ENCODE data around the gene DYSF. TPM values are rescaled to one million over a fixed set of nuclear protein-coding genes. Genes with fewer than 3 reads are reported as not detected.

Gene DYSF
- total RNA-seq, 1 experiment from 2014 or later = 3.7 TPM

- DNase-seq (ENCODE audit: low read depth) = peak; percentile 61
Observed at GRCh38 chr2:71548646-71549425, 95.5 kb downstream of the DYSF start.

GRCh38 chr2:71550801-71551630 lies 97.7 kb downstream of the DYSF start:
- no peak for DNase-seq (ENCODE audit: low read depth)

GRCh38 chr2:71551631-71551915 lies 98.2 kb downstream of the DYSF start:
- DNase-seq (ENCODE audit: low read depth) = no peak

DNA sequence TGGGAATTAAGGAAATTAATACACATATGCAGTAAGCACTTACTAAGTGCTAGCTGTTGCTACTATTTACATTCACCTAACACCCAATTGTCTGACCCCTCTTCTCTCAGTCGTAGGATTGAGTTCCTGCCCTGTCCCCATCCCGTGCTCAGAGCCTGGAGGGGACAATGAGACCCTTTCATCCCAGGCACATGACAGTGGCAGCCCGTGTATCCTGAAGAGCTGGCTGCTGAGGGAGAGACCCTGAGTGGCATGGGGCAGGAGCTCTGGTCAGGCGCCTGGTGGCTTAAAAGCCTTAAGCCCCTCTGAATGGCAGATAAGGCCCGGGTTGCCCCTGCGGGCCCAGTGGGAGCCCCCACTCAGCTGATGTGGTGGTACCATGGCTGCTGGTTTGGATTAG lies 99.0 kb downstream of the DYSF start:
- DNase-seq (ENCODE audit: low read depth) = no peak

GRCh38 chr2:71552861-71553301 lies 99.5 kb downstream of the DYSF start:
- no peak for DNase-seq (ENCODE audit: low read depth)

- no peak for DNase-seq (ENCODE audit: low read depth)
Observed at GRCh38 chr2:71554028-71554705, 100.8 kb downstream of the DYSF start.

- DNase-seq (ENCODE audit: low read depth) = no peak
Observed at GRCh38 chr2:71554706-71555056, 101.3 kb downstream of the DYSF start.

GRCh38 chr2:71555798-71556454 lies 102.6 kb downstream of the DYSF start:
- no peak for DNase-seq (ENCODE audit: low read depth)

GRCh38 chr2:71556692-71557250 lies 103.4 kb downstream of the DYSF start:
- DNase-seq (ENCODE audit: low read depth) = no peak

GRCh38 chr2:71557321-71557720 lies 104.0 kb downstream of the DYSF start:
- no peak for DNase-seq (ENCODE audit: low read depth)

DNA sequence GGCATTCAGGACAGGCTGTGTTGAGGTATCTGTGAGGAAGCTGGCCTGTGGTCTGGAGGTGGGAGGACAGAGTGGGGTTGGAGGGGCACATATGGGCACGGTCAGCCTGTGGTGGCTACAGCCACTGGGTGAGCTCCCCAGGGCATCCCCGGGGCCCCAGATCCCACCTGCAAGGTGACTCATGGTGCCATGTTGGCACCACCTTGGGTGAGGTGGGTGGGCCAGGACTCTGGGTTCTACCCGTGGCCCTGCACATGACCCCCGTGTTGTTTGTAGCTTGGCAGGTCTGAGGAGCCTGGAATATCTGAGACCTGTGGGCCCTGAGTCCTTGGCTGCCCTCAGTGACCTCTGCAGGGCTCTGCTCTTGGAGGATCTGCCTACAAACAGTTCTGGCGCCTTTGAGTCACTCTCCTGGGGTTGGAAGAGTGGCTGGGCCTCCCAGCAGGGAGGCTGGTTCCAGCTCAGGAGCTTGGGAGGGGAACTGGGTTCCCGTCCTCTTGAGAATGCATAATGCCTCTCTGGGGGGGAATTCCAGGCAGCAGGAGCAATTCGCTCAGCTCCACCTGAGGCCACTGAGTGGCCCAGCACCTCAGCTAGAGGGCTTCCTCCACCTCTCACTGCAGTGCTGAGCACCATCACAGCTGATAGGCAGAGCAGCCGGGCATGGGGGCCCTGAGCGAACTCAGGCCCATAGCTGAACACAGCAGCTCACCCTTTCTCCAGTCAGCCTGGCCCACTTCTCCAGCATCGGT lies 105.1 kb downstream of the DYSF start:
- DNase-seq (ENCODE audit: low read depth) = peak; percentile 31

GRCh38 chr2:71559080-71559827 lies 105.9 kb downstream of the DYSF start:
- no peak for DNase-seq (ENCODE audit: low read depth)

DNA sequence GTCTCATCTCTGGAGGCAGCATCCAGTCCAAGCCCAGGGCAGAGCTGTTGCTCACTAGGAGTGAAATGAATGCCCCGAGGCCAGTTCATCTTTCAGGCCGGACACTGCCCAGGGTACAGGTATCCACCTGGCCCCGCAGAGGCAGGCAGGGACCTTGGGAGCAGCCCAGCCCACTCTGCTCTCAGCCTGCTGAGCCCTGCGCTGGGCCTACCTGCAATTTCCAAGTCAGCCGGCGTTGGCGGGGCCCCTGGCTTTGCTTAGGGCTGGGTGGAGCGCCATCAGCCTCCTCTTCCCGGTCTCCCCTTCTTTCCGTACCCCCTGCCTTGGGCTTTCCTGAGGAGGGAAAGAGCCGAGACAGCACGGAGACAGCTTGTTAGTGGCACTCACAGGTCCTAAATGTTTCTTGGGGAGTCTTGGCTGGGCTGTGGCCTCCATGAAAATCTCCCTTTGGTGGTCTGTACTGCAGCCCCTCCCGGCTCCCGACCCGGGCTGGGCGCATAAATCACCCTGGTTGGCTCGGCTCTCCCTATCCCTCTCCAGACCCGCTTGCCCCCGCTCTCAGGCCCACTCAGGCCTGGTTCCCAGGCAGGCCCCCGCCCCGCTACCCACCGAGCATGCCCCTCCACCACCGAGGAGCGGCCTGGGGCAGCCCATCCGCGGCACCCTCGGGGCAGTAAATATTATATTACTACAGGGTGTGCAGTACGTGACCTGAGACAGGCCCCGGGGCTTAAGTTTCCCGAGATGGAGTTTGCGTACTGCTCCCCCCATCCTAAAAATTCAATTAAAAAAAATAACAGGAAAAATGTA lies 106.7 kb downstream of the DYSF start:
- DNase-seq (ENCODE audit: low read depth) = no peak

- no peak for DNase-seq (ENCODE audit: low read depth)
Observed at GRCh38 chr2:71560638-71561011, 107.3 kb downstream of the DYSF start.

- DNase-seq (ENCODE audit: low read depth) = no peak
Observed at GRCh38 chr2:71561441-71562267, 108.3 kb downstream of the DYSF start.

DNA sequence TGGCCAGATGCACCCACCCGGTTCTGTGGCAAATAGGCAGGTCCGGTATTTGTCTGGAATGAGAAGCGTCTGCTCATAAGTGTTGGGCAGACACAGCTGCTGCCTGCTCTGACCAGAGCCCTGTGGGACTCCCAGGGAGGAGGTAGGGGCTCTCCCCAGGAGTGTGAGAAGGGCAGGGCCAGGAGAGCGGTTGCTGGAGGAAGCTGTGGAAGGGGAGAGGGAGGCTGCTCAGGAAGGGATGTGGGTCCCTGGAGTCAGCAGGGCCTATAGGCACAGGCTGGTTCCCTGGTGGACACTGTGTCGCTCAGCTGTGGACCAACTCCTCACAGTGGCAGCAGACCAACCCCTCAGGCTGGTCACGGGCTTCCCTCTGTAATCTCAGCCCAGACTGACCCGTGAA lies 109.2 kb downstream of the DYSF start:
- DNase-seq (ENCODE audit: low read depth) = no peak

DNA sequence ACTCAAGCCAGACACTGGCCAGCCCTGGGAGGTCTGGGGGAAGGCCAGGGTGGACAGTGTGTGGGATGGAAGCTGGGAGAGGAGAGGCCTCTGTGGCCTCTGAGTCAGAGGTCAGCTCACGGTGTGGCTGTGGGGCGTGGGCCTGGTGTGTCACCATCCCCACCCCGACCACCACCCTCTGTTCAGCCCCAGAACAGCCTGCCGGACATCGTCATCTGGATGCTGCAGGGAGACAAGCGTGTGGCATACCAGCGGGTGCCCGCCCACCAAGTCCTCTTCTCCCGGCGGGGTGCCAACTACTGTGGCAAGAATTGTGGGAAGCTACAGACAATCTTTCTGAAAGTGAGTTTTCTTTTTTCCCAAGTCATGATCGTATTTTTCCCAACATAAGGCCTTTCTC lies 110.5 kb downstream of the DYSF start:
- no peak for DNase-seq (ENCODE audit: low read depth)

DNA sequence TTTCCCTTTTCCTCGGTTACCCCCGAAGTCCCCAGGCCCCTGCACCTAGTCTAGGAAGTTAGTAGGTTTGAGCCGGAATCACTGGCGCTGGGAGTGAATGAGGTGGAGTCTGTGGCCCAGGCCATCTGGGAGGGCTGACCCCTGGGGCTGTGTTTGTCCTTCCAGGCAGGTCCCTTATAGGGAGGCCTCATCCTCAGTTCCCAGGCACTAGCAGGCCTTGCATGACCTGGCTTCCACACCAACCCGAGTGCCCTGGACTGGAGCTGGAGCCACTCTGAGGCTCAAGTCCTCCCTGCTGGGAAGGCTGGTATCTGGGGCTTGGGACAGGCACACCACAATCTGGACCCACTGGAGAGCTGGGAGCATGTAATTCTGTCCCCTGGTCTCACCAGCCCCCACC lies 111.0 kb downstream of the DYSF start:
- DNase-seq (ENCODE audit: low read depth) = no peak
